MM.1S (cell line): ENCODE measurements around the gene KIAA1958.

Source experiments
- EZH2 ChIP-seq: fragments of 300-600 bp; sonication (generic); optimal IDR thresholded peaks from 2 replicates; pipeline ENCODE3; 2017; ENCODE audit warnings: low read depth, mild to moderate bottlenecking, antibody characterized with exemption, low read length, mixed read lengths
- TF ChIP-seq, protein P1 (sequence below): fragments of 300-600 bp; sonication (generic); IDR thresholded peaks from 2 replicates; pipeline ENCODE4 v1.5.1; 2016; ENCODE audit warnings: antibody characterized with exemption, low read length, mixed read lengths

DNA sequence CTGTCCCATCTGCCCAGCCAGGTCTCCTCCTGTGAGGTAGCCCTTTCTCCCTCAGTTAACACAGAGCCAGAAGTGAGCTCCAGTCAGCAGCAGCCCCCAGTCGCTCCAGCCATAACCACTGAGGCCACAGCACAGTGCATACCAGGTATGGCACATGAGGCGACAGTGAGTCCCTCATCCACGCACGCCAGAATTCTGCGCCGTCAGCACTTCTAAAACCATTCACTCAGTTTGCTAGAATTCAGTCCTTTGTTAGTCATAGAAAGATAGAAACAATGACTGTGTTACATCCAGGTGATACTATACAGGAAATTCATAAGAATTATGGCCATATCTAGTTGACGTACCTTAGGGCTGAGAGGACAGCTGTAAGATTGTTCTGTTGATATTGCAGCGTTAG is 88.5 kb downstream of the KIAA1958 start:
- TF ChIP-seq, protein P1, sequence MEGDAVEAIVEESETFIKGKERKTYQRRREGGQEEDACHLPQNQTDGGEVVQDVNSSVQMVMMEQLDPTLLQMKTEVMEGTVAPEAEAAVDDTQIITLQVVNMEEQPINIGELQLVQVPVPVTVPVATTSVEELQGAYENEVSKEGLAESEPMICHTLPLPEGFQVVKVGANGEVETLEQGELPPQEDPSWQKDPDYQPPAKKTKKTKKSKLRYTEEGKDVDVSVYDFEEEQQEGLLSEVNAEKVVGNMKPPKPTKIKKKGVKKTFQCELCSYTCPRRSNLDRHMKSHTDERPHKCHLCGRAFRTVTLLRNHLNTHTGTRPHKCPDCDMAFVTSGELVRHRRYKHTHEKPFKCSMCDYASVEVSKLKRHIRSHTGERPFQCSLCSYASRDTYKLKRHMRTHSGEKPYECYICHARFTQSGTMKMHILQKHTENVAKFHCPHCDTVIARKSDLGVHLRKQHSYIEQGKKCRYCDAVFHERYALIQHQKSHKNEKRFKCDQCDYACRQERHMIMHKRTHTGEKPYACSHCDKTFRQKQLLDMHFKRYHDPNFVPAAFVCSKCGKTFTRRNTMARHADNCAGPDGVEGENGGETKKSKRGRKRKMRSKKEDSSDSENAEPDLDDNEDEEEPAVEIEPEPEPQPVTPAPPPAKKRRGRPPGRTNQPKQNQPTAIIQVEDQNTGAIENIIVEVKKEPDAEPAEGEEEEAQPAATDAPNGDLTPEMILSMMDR: no peak
- no peak for TF ChIP-seq EZH2
